ENCODE measurements around the gene OR2M7.

The OR2M7 gene

DNA sequence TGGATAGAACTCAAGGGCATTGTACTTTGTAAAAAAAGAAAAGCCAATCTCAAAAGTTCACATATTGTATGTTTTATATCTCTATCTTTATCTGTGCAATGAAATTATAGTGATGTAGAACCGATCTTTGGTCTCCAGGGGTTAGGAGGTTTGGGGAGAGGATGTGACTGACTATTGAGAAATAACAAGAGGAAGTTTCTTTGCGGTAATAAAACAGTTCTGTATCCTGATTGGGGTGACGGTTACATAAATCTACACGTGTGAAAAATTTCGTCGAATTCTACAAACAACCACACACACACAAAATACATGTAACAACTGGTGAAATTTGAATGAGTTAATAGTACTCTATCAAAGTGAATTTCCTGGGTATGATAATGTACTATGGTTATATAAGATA, 36.0 kb downstream of the OR2M7 start:
- no peak for DNase-seq
- TF ChIP-seq, protein P1, sequence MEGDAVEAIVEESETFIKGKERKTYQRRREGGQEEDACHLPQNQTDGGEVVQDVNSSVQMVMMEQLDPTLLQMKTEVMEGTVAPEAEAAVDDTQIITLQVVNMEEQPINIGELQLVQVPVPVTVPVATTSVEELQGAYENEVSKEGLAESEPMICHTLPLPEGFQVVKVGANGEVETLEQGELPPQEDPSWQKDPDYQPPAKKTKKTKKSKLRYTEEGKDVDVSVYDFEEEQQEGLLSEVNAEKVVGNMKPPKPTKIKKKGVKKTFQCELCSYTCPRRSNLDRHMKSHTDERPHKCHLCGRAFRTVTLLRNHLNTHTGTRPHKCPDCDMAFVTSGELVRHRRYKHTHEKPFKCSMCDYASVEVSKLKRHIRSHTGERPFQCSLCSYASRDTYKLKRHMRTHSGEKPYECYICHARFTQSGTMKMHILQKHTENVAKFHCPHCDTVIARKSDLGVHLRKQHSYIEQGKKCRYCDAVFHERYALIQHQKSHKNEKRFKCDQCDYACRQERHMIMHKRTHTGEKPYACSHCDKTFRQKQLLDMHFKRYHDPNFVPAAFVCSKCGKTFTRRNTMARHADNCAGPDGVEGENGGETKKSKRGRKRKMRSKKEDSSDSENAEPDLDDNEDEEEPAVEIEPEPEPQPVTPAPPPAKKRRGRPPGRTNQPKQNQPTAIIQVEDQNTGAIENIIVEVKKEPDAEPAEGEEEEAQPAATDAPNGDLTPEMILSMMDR (IDR thresholded peaks at IDR 0.05; ENCODE audit: low read depth, low read length), result no peak
- no peaks in the 10 kb centered on the region; the same call in 1 of the 2 replicates for H3K9me3 ChIP-seq
- H3K36me3 ChIP-seq, result no peaks in the 10 kb centered on the region
- no peak overlapping the region for H3K4me3 ChIP-seq (ENCODE audit: low read depth, low read length)
- H3K4me1 ChIP-seq, result no peaks in the 10 kb centered on the region
- H3K27me3 ChIP-seq, result no peaks in the 10 kb centered on the region

DNA sequence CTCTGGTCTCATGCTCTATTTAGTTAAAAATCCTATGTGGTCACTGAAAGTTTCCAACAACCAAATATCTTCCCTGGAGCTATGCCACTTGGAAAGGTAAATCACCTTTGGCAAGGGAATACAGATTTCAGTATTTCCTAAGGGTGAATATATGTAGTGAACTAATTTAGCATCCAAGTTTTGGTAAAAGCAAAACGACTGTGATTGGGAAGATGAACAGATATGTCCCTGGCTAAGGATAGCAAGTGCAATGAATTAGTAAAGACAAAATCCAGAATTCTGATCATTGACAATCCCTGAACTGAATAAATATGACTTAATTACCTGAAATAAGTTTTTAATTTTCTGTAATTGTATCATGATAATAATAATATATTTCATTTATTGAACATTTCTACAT, 46.5 kb downstream of the OR2M7 start, which contains the start of gene OR2T33:
TSS of gene OR2T33 (minus strand) at position 101 of the 400 bp plus-strand sequence. CDS start 4,162 bp downstream, outside the sequence.
- H3K4me1 ChIP-seq, result no peaks in the 10 kb centered on the region
- H3K27me3 ChIP-seq, result no peaks in the 10 kb centered on the region
- no peak for DNase-seq
- TF ChIP-seq, protein P1 (IDR thresholded peaks at IDR 0.05; ENCODE audit: low read depth, low read length), result no peak
- no peaks in the 10 kb centered on the region; the same call in 1 of the 2 replicates for H3K9me3 ChIP-seq
- no peak within 1 kb of the TSS for H3K4me3 ChIP-seq (ENCODE audit: low read depth, low read length)
- no peaks in the 10 kb centered on the region for H3K36me3 ChIP-seq
